Stimulated activated CD4-positive, alpha-beta T cell treated with anti-CD3 and anti-CD28 coated beads, Interleukin-4, amount 100 ng/mL, for 48 hours (primary cell): Measurements from ENCODE around the gene XPO1.
"Not testable (repeated sequence)": the region's sequence is repeated elsewhere in the genome, so short reads cannot be mapped to it uniquely, and the experiment has no call there.

Source experiments
- DNase-seq, 2 donors: peaks; one replicate each; pipeline ENCODE4 v3.0.0-alpha.2; 2020; ENCODE audit warnings: low read depth in 2 of 2

Gene XPO1

GRCh38 chr2:61534926-61535325 lies 3.2 kb downstream of the XPO1 start:
- DNase-seq: no peak

GRCh38 chr2:61530749-61531148 lies 7.4 kb downstream of the XPO1 start:
- no peak for DNase-seq

- DNase-seq: no peak
Measured at GRCh38 chr2:61529944-61530735, 8.0 kb downstream of the XPO1 start.

GRCh38 chr2:61520261-61520660 lies 17.9 kb downstream of the XPO1 start:
- no peak for DNase-seq

GRCh38 chr2:61512768-61513398 lies 25.3 kb downstream of the XPO1 start:
- no peak for DNase-seq

- DNase-seq: no peak
Measured at GRCh38 chr2:61510674-61511671, 27.2 kb downstream of the XPO1 start.

- DNase-seq: no peak
Measured at GRCh38 chr2:61504949-61505348, 33.2 kb downstream of the XPO1 start.

GRCh38 chr2:61499060-61499459 lies 39.1 kb downstream of the XPO1 start:
- no peak for DNase-seq

- peak in 1 of 2 donors; percentile 22 for DNase-seq
Measured at GRCh38 chr2:61493523-61493942, 44.6 kb downstream of the XPO1 start.

GRCh38 chr2:61492476-61492875 lies 45.7 kb downstream of the XPO1 start:
- no peak for DNase-seq

GRCh38 chr2:61485281-61485680 lies 52.9 kb downstream of the XPO1 start:
- no peak for DNase-seq

- DNase-seq: no peak
Measured at GRCh38 chr2:61478086-61478485, 60.1 kb downstream of the XPO1 start.

- DNase-seq: not testable (repeated sequence)
Measured at GRCh38 chr2:61476929-61477589, 61.1 kb downstream of the XPO1 start.

- DNase-seq: no peak
Measured at GRCh38 chr2:61471905-61472805, 66.0 kb downstream of the XPO1 start.

GRCh38 chr2:61470965-61471904 lies 66.9 kb downstream of the XPO1 start, which contains the start of gene USP34:
TSS of gene USP34 (minus strand) at chr2:61471087. CDS start at chr2:61470692, 395 bp downstream.
- DNase-seq: peak; percentile 84 to 91

- DNase-seq: peak; percentile 79 to 85
Measured at GRCh38 chr2:61470122-61470951, 67.8 kb downstream of the XPO1 start.

GRCh38 chr2:61469424-61470121 lies 68.6 kb downstream of the XPO1 start:
- no peak for DNase-seq

- not testable (repeated sequence) for DNase-seq
Measured at GRCh38 chr2:61468231-61468630, 69.9 kb downstream of the XPO1 start.
